Posterior cingulate gyrus (tissue), 11 donors: ENCODE measurements around the gene PROZ.
A peak's percentile ranks its signal among the peaks of the same experiment; 100 is the strongest.
"Not testable (repeated sequence)": the region's sequence is repeated elsewhere in the genome, so short reads cannot be mapped to it uniquely, and the experiment has no call there.

ENCODE experiments used
- DNase-seq, 10 donors: peaks; one replicate each; pipeline versions ENCODE4 v3.0.0 to v3.0.0-alpha.2; 2020 to 2021; ENCODE audit warnings: mixed read lengths in 3 of 10
- intact Hi-C: fragments of 100-400 bp; cut with DNase I; formaldehyde crosslinking; loops from one replicate; pipeline ENCODE4 v1.15.1; 2023

PROZ gene

GRCh38 chr13:113152984-113153809 is 5.3 kb upstream of the PROZ start:
- DNase-seq, result peak in 5 of 10 donors; percentile 29 to 90 (median 79)
- intact Hi-C loops, result loop anchor here (2.0 to 5.0 kb wide), 2 partner anchors 58 to 111 kb away; no protein-coding TSS in a partner anchor

- intact Hi-C loops, result loop anchor here (2.0 to 5.0 kb wide), 2 partner anchors 57 to 112 kb away; no protein-coding TSS in a partner anchor
- peak; percentile 70 to 97 (median 83) for DNase-seq
Observed at GRCh38 chr13:113153810-113154748, 4.4 kb upstream of the PROZ start.

GRCh38 chr13:113155201-113155600 is 3.2 kb upstream of the PROZ start:
- intact Hi-C loops, result no loop called here
- DNase-seq, result no peak

GRCh38 chr13:113155982-113156655 is 2.3 kb upstream of the PROZ start:
- DNase-seq, result no peak
- intact Hi-C loops, result no loop called here

GRCh38 chr13:113157206-113157928 is 1.1 kb upstream of the PROZ start:
- intact Hi-C loops, result no loop called here
- DNase-seq, result peak in 1 of 10 donors; percentile 50

GRCh38 chr13:113158946-113159345 is 498 bp downstream of the PROZ start:
- intact Hi-C loops, result no loop called here
- peak in 2 of 10 donors; percentile 55 to 68 for DNase-seq

GRCh38 chr13:113159701-113160100 is 1.3 kb downstream of the PROZ start:
- DNase-seq, result peak in 2 of 10 donors; percentile 60 to 69
- intact Hi-C loops, result no loop called here

- intact Hi-C loops, result no loop called here
- DNase-seq, result peak in 2 of 10 donors; percentile 47 to 48
Observed at GRCh38 chr13:113160983-113161382, 2.5 kb downstream of the PROZ start.

GRCh38 chr13:113161433-113161832 is 3.0 kb downstream of the PROZ start:
- intact Hi-C loops, result no loop called here
- peak in 2 of 10 donors; percentile 47 to 72 for DNase-seq

- peak in 1 of 10 donors; percentile 63 for DNase-seq
- intact Hi-C loops, result not testable (repeated sequence)
Observed at GRCh38 chr13:113161975-113162374, 3.5 kb downstream of the PROZ start.

GRCh38 chr13:113162783-113163685 is 4.6 kb downstream of the PROZ start:
- peak in 3 of 10 donors; percentile 78 to 84 (median 82) for DNase-seq
- intact Hi-C loops, result no loop called here

- intact Hi-C loops, result no loop called here
- DNase-seq, result peak in 3 of 10 donors; percentile 48 to 63 (median 52)
Observed at GRCh38 chr13:113164492-113164891, 6.0 kb downstream of the PROZ start.

- DNase-seq, result no peak
- intact Hi-C loops, result no loop called here
Observed at GRCh38 chr13:113166266-113166665, 7.8 kb downstream of the PROZ start.

GRCh38 chr13:113166681-113167080 is 8.2 kb downstream of the PROZ start:
- intact Hi-C loops, result no loop called here
- peak in 1 of 10 donors; percentile 19 for DNase-seq

- DNase-seq, result no peak
- intact Hi-C loops, result no loop called here
Observed at GRCh38 chr13:113167155-113167554, 8.7 kb downstream of the PROZ start.

- no peak for DNase-seq
- intact Hi-C loops, result no loop called here
Observed at GRCh38 chr13:113167575-113167974, 9.1 kb downstream of the PROZ start.

GRCh38 chr13:113168211-113168610 is 9.8 kb downstream of the PROZ start:
- intact Hi-C loops, result no loop called here
- DNase-seq, result peak in 2 of 10 donors; percentile 52 to 67
